Uterus (tissue), 2 donors: ENCODE results near the gene PIGR.

Experiments
- POLR2A ChIP-seq, 2 donors: fragments of 450-650 bp; IDR thresholded peaks; one replicate each; pipeline ENCODE4 v1.6.1; 2016; ENCODE audit warnings: antibody characterized with exemption in 2 of 2, mild to moderate bottlenecking in 1 of 2, moderate library complexity in 1 of 2
- TF ChIP-seq, protein P1 (sequence below), 4 experiments: fragments of 200-600 bp in 2 of 4; fragments of 450-650 bp in 2 of 4; sonication (generic) in 2 of 4; IDR thresholded peaks; one replicate each; pipeline ENCODE4 v1.5.1; 2016 to 2019; ENCODE audit warnings: antibody characterized with exemption in 4 of 4, mild to moderate bottlenecking in 2 of 4, moderate library complexity in 1 of 4

DNA sequence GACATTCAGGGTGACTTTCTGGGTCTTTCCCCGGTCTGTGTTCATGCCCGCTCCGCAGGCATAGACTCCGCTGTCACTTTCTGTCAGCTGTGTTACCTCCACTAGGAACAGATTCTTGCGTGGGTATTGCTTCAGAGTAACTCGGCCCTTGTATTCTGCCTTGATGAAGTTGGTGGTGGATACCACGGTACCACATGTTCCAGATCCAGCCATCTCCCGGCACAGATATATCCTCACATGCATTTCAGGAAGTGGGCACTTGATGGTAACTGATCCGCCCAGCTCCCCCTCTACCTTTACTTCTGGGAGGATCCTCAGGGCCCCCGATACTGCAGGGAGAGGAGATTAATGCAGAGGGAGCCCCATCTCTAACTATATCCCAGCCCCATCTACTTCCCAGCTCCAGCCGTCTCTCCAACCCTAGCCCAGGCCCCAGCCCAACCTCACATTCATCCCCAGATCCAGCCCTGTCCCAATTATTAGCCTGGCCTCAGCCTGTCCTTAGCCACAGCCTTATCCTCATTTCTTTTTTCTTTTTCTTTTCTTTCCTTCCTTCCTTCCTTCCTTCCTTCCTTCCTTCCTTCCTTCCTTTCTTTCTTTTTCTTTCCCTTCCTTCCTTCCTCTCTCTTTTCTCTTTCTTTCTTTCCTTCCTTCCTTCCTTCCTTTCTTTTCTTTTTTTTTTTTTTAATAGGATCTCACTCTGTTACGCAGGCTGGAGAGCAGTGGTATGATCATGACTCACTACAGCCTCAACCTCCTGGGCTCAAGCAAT, 32.3 kb downstream of the PIGR start:
- TF ChIP-seq, protein P1, sequence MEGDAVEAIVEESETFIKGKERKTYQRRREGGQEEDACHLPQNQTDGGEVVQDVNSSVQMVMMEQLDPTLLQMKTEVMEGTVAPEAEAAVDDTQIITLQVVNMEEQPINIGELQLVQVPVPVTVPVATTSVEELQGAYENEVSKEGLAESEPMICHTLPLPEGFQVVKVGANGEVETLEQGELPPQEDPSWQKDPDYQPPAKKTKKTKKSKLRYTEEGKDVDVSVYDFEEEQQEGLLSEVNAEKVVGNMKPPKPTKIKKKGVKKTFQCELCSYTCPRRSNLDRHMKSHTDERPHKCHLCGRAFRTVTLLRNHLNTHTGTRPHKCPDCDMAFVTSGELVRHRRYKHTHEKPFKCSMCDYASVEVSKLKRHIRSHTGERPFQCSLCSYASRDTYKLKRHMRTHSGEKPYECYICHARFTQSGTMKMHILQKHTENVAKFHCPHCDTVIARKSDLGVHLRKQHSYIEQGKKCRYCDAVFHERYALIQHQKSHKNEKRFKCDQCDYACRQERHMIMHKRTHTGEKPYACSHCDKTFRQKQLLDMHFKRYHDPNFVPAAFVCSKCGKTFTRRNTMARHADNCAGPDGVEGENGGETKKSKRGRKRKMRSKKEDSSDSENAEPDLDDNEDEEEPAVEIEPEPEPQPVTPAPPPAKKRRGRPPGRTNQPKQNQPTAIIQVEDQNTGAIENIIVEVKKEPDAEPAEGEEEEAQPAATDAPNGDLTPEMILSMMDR (IDR thresholded peaks at IDR 0.05), result no peak
- TF ChIP-seq POLR2A (IDR thresholded peaks at IDR 0.05), result no peak
